IPS DF 6.9 (cell line): Measurements from ENCODE around the gene CLASP2.

ENCODE experiments used
- DNase-seq: peaks from one replicate; pipeline ENCODE4 v3.0.0-alpha.2; 2013; ENCODE audit warnings: low read depth, low spot score
- H3K27ac ChIP-seq: one replicate; pipeline ENCODE4 v1.5.1; 2013; ENCODE audit warnings: low read length, control low read depth
- H3K27me3 ChIP-seq: 2 replicates; pipeline ENCODE4 v1.6.1; 2013; ENCODE audit warnings: mild to moderate bottlenecking, low read length; ENCODE audit not compliant: control insufficient read depth, insufficient read depth
- H3K36me3 ChIP-seq: 2 replicates; pipeline ENCODE4 v1.6.1; 2013; ENCODE audit warnings: low read length; ENCODE audit not compliant: control insufficient read depth, insufficient read depth
- H3K4me1 ChIP-seq: 2 replicates; pipeline ENCODE4 v1.6.1; 2013; ENCODE audit warnings: low read length; ENCODE audit not compliant: control insufficient read depth, insufficient read depth
- H3K4me3 ChIP-seq: 2 replicates; pipeline ENCODE4 v1.5.1; 2013; ENCODE audit warnings: mild to moderate bottlenecking, low read length
- H3K9me3 ChIP-seq: 2 replicates; pipeline ENCODE4 v1.6.1; 2013; ENCODE audit warnings: low read length, inconsistent platforms; ENCODE audit not compliant: control insufficient read depth, insufficient read depth
- WGBS: extraction: QIAGEN DNeasy Blood & Tissue Kit; methylation state at CpG from one replicate; pipeline ENCODE4 v1.1.7; 2013; ENCODE audit warnings: mixed read lengths, missing lambda C conversion rate; ENCODE audit not compliant: insufficient read length, insufficient coverage; 5-methylcytosine and 5-hydroxymethylcytosine counted together

Gene CLASP2

DNA sequence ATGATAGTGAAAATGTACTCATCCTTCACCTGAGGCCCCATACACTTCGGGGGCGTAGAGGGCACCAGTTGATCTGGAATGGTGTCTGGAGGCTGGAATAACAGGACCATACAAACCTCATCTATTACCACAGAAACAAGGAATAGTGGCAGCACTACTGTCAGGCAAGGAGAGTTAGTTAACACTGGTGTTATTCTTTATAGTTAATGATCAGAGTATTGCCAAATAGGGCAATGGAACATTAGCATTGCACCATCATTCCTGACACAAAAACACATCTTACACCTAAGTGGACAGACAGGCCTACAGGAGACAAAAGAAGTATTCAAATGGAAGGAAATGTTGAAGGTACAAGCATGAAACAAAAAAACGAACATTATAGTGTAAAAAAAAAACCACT is 140.9 kb downstream of the CLASP2 start:
- peaks cover 3% of the 10 kb centered on the region; the same call in 1 of the 2 replicates for H3K36me3 ChIP-seq
- H3K9me3 ChIP-seq: no peaks in the 10 kb centered on the region
- H3K27ac ChIP-seq: no peak overlapping the region
- H3K4me1 ChIP-seq: peaks cover 2% of the 10 kb centered on the region; the same call in 1 of the 2 replicates
- no peak for DNase-seq
- no peaks in the 10 kb centered on the region for H3K27me3 ChIP-seq
- no CpG with 5 or more reads among the region's 3 CpGs for WGBS
- H3K4me3 ChIP-seq: no peak overlapping the region

DNA sequence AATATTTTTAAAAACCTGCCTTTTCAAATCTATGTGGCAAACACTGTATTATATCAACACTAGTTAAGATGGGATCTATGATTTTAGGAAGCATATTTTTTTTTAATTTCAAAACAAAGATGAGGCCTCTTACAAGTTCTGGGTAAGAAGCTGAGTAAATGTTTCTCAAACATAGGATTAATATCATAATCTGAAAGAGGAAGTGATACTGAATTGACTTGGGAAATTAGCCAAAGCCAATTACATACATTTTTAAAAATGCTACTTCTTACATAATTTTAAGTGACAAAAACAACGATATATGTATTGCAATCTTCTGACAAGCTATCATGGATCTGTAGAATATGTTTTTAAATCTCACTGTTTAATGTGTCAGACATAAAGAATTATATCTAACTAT is 142.7 kb downstream of the CLASP2 start:
- Histone ChIP-seq H3K9me3 (no peaks in the 10 kb centered on the region), H3K27me3 (no peaks in the 10 kb centered on the region), H3K4me3 (no peak overlapping the region), H3K27ac (no peak overlapping the region), H3K4me1 (peaks cover 2% of the 10 kb centered on the region; the same call in 1 of the 2 replicates), H3K36me3 (peaks cover 3% of the 10 kb centered on the region; the same call in 1 of the 2 replicates)
- no peak for DNase-seq
- WGBS: no CpG with 5 or more reads among the region's 1 CpG

DNA sequence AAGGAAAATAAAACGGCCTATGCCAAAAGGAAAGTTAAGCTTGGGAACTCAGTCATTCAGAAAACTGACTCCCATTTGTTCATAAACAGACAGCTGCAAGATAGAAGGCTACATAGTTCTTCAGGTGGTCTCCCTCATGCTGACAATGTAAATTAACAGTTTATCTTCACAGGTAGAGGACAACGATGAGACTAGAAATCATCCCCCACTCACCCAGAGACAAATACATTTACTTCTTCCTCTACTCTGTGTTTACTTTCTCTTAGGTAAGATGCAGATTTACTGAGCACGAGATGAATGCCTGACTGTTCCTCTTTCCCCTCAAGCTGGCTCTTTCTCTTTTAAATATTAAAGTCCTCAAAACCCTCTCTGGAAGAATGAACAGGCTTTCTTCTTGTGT is 160.2 kb downstream of the CLASP2 start:
- WGBS: no CpG with 5 or more reads among the region's 3 CpGs
- Histone ChIP-seq H3K9me3 (no peaks in the 10 kb centered on the region), H3K36me3 (no peaks in the 10 kb centered on the region), H3K4me1 (no peaks in the 10 kb centered on the region; the same call in 1 of the 2 replicates), H3K27ac (no peak overlapping the region), H3K4me3 (no peak overlapping the region), H3K27me3 (no peaks in the 10 kb centered on the region)
- DNase-seq: no peak

DNA sequence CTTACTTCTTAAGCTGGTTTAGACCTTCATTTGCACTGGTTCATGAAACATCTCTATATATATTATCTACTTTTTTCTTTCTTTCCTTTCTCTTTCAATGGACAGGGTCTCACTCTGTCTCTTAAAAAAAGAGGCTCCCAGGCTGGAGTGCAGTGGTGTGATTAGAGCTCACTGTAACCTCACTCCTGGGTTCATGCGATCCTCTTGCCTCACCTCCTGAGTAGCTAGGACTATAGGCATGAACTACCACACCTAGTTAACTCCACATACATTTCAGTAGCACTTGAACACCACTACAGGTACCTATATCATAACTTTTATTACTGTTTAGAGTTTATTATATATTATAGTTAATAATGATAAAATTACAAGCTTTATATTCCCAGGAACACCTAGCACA is 160.8 kb downstream of the CLASP2 start:
- WGBS: no CpG with 5 or more reads among the region's 1 CpG
- H3K4me3 ChIP-seq: no peak overlapping the region
- H3K27me3 ChIP-seq: no peaks in the 10 kb centered on the region
- no peak overlapping the region for H3K27ac ChIP-seq
- no peaks in the 10 kb centered on the region for H3K36me3 ChIP-seq
- H3K9me3 ChIP-seq: no peaks in the 10 kb centered on the region
- no peaks in the 10 kb centered on the region; the same call in 1 of the 2 replicates for H3K4me1 ChIP-seq
- DNase-seq: no peak

- Histone ChIP-seq H3K4me1 (no peaks in the 10 kb centered on the region), H3K9me3 (no peaks in the 10 kb centered on the region), H3K4me3 (no peak overlapping the region), H3K27me3 (no peaks in the 10 kb centered on the region), H3K27ac (no peak overlapping the region), H3K36me3 (no peaks in the 10 kb centered on the region; the same call in 1 of the 2 replicates)
- DNase-seq: no peak
- no CpG with 5 or more reads among the region's 1 CpG for WGBS
Measured at GRCh38 chr3:33547101-33547500, 171.0 kb downstream of the CLASP2 start.

DNA sequence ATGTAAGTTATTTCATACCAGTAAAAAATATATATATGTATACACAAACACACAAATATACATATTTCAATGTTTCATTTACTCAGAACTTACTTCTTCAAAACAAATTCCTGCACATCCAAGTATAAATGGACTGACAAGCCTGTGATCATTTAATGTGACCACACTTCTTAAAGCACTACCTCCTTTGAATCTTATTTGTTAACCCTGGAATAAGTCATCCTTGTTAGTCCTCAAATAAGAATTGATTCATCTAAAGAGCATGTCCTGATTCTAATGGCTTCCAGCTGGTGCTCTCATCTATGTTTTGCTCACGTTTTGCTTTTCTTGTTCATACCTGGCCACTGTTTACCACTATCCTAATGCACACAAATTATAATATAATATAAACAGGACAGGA is 173.9 kb downstream of the CLASP2 start:
- no peak for DNase-seq
- no CpG with 5 or more reads among the region's 1 CpG for WGBS
- no peaks in the 10 kb centered on the region for H3K4me1 ChIP-seq

DNA sequence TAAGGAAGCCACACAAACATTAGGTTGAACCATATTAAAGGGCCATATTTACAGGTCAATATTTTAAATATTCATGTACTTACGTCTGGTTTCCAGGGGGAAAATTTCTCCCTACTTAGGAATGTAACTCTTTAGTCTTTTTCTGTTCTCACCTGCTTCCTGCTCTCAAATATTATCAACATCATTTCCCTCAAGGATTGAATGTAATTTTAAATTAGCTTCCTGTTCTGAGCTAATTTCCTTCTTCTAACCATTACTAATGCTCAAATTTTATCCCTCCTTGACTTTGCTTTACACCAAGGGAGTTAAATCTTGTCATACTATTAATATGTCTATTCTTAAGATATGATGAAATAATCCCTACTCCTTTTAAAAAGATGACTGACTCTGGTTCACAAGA is 174.5 kb downstream of the CLASP2 start:
- WGBS: no CpG with 5 or more reads among the region's 1 CpG
- no peaks in the 10 kb centered on the region for H3K9me3 ChIP-seq
- no peaks in the 10 kb centered on the region for H3K4me1 ChIP-seq
- H3K27ac ChIP-seq: no peak overlapping the region
- no peaks in the 10 kb centered on the region for H3K27me3 ChIP-seq
- no peak for DNase-seq
- no peaks in the 10 kb centered on the region; the same call in 1 of the 2 replicates for H3K36me3 ChIP-seq
- H3K4me3 ChIP-seq: no peak overlapping the region

More for the DNA sequence above, 173.9 kb downstream of the CLASP2 start:
- Histone ChIP-seq H3K27ac (no peak overlapping the region), H3K4me3 (no peak overlapping the region), H3K27me3 (no peaks in the 10 kb centered on the region), H3K9me3 (no peaks in the 10 kb centered on the region), H3K36me3 (no peaks in the 10 kb centered on the region; the same call in 1 of the 2 replicates)

- no peaks in the 10 kb centered on the region for H3K4me1 ChIP-seq
- no peaks in the 10 kb centered on the region; the same call in 1 of the 2 replicates for H3K36me3 ChIP-seq
- H3K4me3 ChIP-seq: no peak overlapping the region
- DNase-seq: no peak
- no peaks in the 10 kb centered on the region for H3K27me3 ChIP-seq
- H3K9me3 ChIP-seq: no peaks in the 10 kb centered on the region
- H3K27ac ChIP-seq: no peak overlapping the region
Measured at GRCh38 chr3:33541918-33542317, 176.1 kb downstream of the CLASP2 start.

- Histone ChIP-seq H3K27ac (no peak overlapping the region), H3K4me3 (no peak overlapping the region), H3K36me3 (peaks cover 2% of the 10 kb centered on the region; the same call in 1 of the 2 replicates), H3K27me3 (no peaks in the 10 kb centered on the region), H3K9me3 (no peaks in the 10 kb centered on the region), H3K4me1 (no peaks in the 10 kb centered on the region)
- no CpG with 5 or more reads among the region's 4 CpGs for WGBS
- no peak for DNase-seq
Measured at GRCh38 chr3:33538678-33539339, 179.2 kb downstream of the CLASP2 start.

DNA sequence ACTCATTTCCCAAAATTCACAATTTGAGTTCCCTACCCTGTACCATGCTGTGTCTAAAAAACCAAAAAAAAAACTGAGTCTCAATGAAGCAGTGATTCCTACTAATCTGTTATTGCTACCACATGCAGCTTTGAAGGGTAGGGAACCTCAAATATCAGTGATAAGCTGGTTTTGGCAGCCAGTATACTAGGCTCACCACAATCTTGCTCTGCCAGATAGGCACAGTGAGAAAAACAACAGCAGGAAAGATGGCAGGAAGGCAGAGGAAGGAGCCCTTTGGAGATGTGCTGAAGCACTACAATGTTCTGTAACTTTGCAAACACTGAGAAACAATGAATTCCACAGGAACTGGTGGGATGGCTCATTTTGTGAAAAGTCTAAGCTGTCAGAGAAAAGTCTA is 180.9 kb downstream of the CLASP2 start:
- Histone ChIP-seq H3K36me3 (peaks cover 2% of the 10 kb centered on the region; the same call in 1 of the 2 replicates), H3K4me3 (no peak overlapping the region), H3K4me1 (no peaks in the 10 kb centered on the region), H3K9me3 (no peaks in the 10 kb centered on the region), H3K27ac (no peak overlapping the region), H3K27me3 (no peaks in the 10 kb centered on the region)
- no peak for DNase-seq

DNA sequence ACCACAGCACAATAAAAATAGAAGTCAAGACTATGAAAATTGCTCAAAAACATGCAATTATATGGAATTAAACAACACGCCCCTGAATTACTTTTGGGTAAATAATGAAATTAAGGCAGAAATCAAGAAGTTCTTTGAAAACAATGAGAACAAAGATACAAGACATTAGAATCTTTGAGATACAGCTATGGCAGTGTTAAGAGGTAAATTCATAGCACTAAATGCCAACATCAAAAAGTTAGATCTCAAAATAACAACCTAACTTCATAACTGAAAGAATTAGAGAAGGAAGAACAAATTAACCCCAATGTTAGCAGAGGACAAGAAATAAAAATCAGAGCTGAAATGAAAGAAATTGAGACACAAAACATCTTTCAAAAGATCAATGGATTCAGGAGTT is 191.3 kb downstream of the CLASP2 start:
- Histone ChIP-seq H3K27ac (no peak overlapping the region), H3K36me3 (no peaks in the 10 kb centered on the region; the same call in 1 of the 2 replicates), H3K4me3 (no peak overlapping the region), H3K27me3 (no peaks in the 10 kb centered on the region), H3K9me3 (no peaks in the 10 kb centered on the region), H3K4me1 (no peaks in the 10 kb centered on the region)
- DNase-seq: no peak
- no CpG with 5 or more reads among the region's 1 CpG for WGBS
